Measurements from ENCODE around the gene ZNF770.

DNA sequence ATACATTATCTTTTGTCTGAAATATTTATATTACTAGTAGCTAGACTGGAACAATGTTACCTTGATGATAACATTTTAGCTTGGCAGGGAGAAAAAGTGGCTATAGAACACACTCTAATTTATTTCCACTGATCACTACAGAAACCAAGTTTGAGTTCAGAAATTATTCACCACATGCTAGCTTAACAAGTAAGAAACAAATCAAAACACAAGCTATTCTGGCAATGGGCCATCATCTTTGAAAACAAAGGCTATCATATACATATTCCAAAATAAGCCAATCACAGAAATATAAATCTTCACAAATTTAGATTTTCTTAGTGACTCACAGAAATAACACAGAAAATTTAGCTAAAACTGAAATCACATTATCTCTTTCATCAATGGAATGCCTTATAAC lies 35.6 kb downstream of the ZNF770 start:
- TF ChIP-seq, protein P1, sequence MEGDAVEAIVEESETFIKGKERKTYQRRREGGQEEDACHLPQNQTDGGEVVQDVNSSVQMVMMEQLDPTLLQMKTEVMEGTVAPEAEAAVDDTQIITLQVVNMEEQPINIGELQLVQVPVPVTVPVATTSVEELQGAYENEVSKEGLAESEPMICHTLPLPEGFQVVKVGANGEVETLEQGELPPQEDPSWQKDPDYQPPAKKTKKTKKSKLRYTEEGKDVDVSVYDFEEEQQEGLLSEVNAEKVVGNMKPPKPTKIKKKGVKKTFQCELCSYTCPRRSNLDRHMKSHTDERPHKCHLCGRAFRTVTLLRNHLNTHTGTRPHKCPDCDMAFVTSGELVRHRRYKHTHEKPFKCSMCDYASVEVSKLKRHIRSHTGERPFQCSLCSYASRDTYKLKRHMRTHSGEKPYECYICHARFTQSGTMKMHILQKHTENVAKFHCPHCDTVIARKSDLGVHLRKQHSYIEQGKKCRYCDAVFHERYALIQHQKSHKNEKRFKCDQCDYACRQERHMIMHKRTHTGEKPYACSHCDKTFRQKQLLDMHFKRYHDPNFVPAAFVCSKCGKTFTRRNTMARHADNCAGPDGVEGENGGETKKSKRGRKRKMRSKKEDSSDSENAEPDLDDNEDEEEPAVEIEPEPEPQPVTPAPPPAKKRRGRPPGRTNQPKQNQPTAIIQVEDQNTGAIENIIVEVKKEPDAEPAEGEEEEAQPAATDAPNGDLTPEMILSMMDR (IDR thresholded peaks at IDR 0.05; ENCODE audit: insufficient read depth, low read length): no peak
- TF ChIP-seq POLR2AphosphoS5 (IDR thresholded peaks at IDR 0.05; ENCODE audit: low read depth) (no peak), REST (IDR thresholded peaks at IDR 0.05; ENCODE audit: insufficient replicate concordance, low read depth) (no peak)

Data from HL-60 (cell line).